A549 (cell line): ENCODE data around the gene GRK5.

Experiments used
- CTCF ChIP-seq: fragments of >200 bp; sonication (Bioruptor Twin); formaldehyde crosslinking; IDR thresholded peaks from 3 replicates; pipeline ENCODE4 v1.5.1; 2016
- ELK1 ChIP-seq: fragments of 150-350 bp; IDR thresholded peaks from 2 replicates; pipeline ENCODE4 v1.6.1; 2014; ENCODE audit warnings: low read depth, mild to moderate bottlenecking, low read length
- FOXS1 ChIP-seq: fragments of 250-450 bp; sonication (Bioruptor Pico); IDR thresholded peaks from 2 replicates; pipeline ENCODE4 v1.5.0; 2020; ENCODE audit warnings: mild to moderate bottlenecking, moderate library complexity
- MAX ChIP-seq: IDR thresholded peaks from 2 replicates; pipeline ENCODE4 v1.6.1; 2012
- PBX3 ChIP-seq: IDR thresholded peaks from 2 replicates; pipeline ENCODE4 v1.6.1; 2012
- POLR2A ChIP-seq: IDR thresholded peaks from 2 replicates; pipeline ENCODE4 v1.6.1; 2012; ENCODE audit warnings: mild to moderate bottlenecking, low read length
- RAD21 ChIP-seq, 2 experiments: fragments of >200 bp in 1 of 2; sonication (Bioruptor Twin) in 1 of 2; formaldehyde crosslinking in 1 of 2; IDR thresholded peaks in 1 of 2; conservative IDR thresholded peaks in 1 of 2; 2 replicates in 1 of 2; 3 replicates in 1 of 2; pipeline ENCODE4 v1.6.1; 2012 to 2018; ENCODE audit warnings: inconsistent platforms in 1 of 2
- RARB ChIP-seq: fragments of 250-450 bp; sonication (Bioruptor Pico); IDR thresholded peaks from 2 replicates; pipeline ENCODE4 v1.8.0; 2021; ENCODE audit warnings: mild to moderate bottlenecking, moderate library complexity
- RFX5 ChIP-seq: fragments of 450-650 bp; IDR thresholded peaks from 2 replicates; pipeline ENCODE4 v1.7.1; 2014; ENCODE audit warnings: antibody characterized with exemption, mild to moderate bottlenecking, moderate library complexity
- SREBF2 ChIP-seq: fragments of 450-650 bp; IDR thresholded peaks from 2 replicates; pipeline ENCODE4 v1.6.1; 2014; ENCODE audit warnings: mild to moderate bottlenecking, moderate library complexity

- TF ChIP-seq CTCF (no peak), POLR2A (no peak), SREBF2 (no peak), RARB (CRISPR knock-in tag) (no peak), RAD21 (conservative IDR thresholded peaks at IDR 0.05 in 1 of 2, IDR thresholded peaks at IDR 0.05 in 1 of 2) (no peak), PBX3 (no peak), MAX (no peak), FOXS1 (no peak), RFX5 (no peak), ELK1 (no peak)
These were observed 43.9 kb downstream of the GRK5 start for GRCh38 chr10:119251315-119251708.
